Gastrocnemius medialis (tissue), 4 donors: ENCODE measurements around the gene PCSK1.
"Not testable (repeated sequence)": the region's sequence is repeated elsewhere in the genome, so short reads cannot be mapped to it uniquely, and the experiment has no call there.

Source experiments
- CTCF ChIP-seq, 5 experiments: fragments of 450-650 bp in 3 of 5; fragments of 200-600 bp in 2 of 5; sonication (generic) in 2 of 5; IDR thresholded peaks in 4 of 5; conservative IDR thresholded peaks in 1 of 5; 1 replicate in 4 of 5; 2 replicates in 1 of 5; pipeline ENCODE4 v1.5.1; 2016 to 2019; ENCODE audit warnings: antibody characterized with exemption in 5 of 5, mild to moderate bottlenecking in 3 of 5, moderate library complexity in 3 of 5
- POLR2A ChIP-seq, 2 donors: fragments of 450-650 bp; IDR thresholded peaks; one replicate each; pipeline ENCODE4 v1.6.1; 2017; ENCODE audit warnings: antibody characterized with exemption in 2 of 2, mild to moderate bottlenecking in 2 of 2, moderate library complexity in 2 of 2

- not testable (repeated sequence) for TF ChIP-seq POLR2A (IDR thresholded peaks at IDR 0.05); CTCF (IDR thresholded peaks at IDR 0.05 in 4 of 5, conservative IDR thresholded peaks at IDR 0.05 in 1 of 5)
Observed at GRCh38 chr5:96367337-96367736, 65.7 kb downstream of the PCSK1 start.
